ENCODE results near the gene SMPD2.

The SMPD2 gene

GRCh38 chr6:109478841-109479624 lies 38.5 kb downstream of the SMPD2 start:
- FAIRE-seq, result no peak
- no peak for DNase-seq (ENCODE audit: extremely low spot score, insufficient read length, low read depth)

GRCh38 chr6:109480993-109481480 lies 40.5 kb downstream of the SMPD2 start:
- FAIRE-seq (no peak), DNase-seq (ENCODE audit: extremely low spot score, insufficient read length, low read depth) (no peak)

GRCh38 chr6:109482905-109483734 lies 42.6 kb downstream of the SMPD2 start, which contains the start of gene ZBTB24:
Gene ZBTB24 (minus strand): TSS chr6:109483219. CDS start chr6:109482026, 1,193 bp downstream.
- DNase-seq (ENCODE audit: extremely low spot score, insufficient read length, low read depth) (peak; percentile 77), FAIRE-seq (peak; percentile 73)

DNA sequence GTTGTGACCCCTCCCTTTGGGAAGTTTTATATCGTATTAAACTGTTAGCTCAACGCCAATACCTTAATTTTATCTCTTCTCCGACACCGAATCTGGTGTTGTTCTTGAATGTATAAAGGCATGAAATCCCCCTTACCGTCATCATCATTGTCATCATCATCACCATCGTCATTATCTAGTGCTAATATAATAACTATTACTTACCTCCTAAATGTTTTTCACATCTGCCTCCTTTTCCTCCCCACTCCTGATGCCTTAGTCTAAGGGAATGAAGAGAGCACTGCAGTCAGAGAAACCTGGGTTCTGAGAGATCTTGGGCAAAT lies 43.2 kb downstream of the SMPD2 start:
- DNase-seq (ENCODE audit: extremely low spot score, insufficient read length, low read depth), result no peak
- FAIRE-seq, result no peak

GRCh38 chr6:109484122-109484521 lies 43.6 kb downstream of the SMPD2 start:
- no peak for DNase-seq (ENCODE audit: extremely low spot score, insufficient read length, low read depth)
- FAIRE-seq, result no peak

GRCh38 chr6:109485266-109485935 lies 44.9 kb downstream of the SMPD2 start:
- DNase-seq (ENCODE audit: extremely low spot score, insufficient read length, low read depth), result no peak
- FAIRE-seq, result no peak

DNA sequence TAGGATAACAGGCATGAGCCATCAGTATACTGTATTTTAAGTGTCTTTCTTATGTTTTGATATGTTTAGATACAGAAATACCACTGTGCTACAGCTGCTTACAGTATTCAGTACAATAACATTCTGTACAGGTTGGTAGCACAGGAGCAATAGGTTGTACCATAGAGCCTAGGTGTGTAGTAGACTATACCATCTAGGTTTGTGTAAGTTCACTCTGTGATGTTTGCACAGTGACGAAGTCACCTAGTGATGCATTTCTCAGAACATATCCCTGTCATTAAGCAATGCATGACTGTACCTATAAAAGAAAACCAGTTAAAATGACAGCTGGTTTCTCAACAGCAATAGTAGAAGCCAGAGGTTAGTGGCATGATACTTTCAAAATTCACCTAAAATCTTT lies 45.5 kb downstream of the SMPD2 start:
- no peak for FAIRE-seq
- no peak for DNase-seq (ENCODE audit: extremely low spot score, insufficient read length, low read depth)

- no peak for FAIRE-seq
- no peak for DNase-seq (ENCODE audit: extremely low spot score, insufficient read length, low read depth)
These were observed 47.5 kb downstream of the SMPD2 start for GRCh38 chr6:109488001-109488400.

DNA sequence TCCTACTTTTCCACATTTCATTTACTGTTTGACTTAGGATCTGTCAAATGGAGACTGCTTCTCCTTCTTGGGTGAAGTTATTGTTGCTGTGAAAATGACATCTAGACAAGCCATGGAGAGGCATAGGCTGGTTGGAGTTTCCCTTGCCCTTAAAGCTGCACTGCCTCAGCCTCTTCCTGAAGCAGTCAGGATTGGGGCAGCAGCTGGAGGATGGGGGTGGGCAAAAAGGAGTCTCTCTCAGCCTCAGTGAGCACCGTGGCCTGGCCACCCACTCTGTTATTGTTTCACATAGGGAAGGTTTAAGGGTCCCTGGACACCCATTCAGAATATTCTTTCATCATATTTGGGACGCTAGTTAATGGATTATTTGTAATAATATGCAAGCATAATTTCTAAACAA lies 50.2 kb downstream of the SMPD2 start:
- DNase-seq (ENCODE audit: extremely low spot score, insufficient read length, low read depth), result no peak
- no peak for FAIRE-seq

DNA sequence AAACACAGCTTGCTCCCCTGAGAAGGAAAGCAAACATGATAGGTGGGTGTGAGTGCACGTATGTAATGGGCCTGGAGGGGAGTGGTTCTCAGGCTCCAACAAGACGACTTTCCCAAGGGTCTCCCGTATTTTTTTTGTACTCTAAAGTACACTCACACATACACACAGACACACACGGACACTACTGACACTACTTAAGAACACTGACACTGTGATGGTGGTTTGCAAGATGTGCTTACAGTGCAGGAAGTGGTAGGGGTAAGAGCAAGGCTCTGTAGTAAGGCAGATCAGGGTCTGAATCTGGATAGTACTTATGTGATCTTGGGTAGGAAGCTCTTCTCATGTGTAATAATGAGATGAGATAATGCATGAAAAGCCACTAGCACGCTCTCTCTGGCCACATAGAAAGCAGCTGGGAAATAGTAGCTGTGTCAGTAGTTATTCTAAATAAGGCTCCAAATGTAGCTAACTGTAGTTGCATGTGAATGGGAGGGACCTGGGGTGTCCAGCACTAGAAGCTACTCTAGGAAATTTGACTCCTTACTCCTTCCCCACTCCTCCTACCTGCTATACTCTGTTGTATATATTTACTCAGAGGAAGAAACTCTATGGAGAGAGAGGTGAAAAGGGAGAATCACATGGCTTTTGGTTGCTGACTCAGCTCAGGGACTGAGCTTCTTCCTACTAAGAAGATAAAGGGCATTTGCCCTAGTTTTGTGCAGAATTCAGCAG lies 50.8 kb downstream of the SMPD2 start:
- no peak for FAIRE-seq
- DNase-seq (ENCODE audit: extremely low spot score, insufficient read length, low read depth), result no peak

All from GM18507 (cell line).